ENCODE measurements around the gene PDLIM3. TPM values are rescaled to one million over a fixed set of nuclear protein-coding genes. Genes with fewer than 3 reads are reported as not detected.

The PDLIM3 gene
- total RNA-seq, 3 donors from 2014 or later (not counting 1 experiment from before 2014, with no cell fraction given) = not detected

DNA sequence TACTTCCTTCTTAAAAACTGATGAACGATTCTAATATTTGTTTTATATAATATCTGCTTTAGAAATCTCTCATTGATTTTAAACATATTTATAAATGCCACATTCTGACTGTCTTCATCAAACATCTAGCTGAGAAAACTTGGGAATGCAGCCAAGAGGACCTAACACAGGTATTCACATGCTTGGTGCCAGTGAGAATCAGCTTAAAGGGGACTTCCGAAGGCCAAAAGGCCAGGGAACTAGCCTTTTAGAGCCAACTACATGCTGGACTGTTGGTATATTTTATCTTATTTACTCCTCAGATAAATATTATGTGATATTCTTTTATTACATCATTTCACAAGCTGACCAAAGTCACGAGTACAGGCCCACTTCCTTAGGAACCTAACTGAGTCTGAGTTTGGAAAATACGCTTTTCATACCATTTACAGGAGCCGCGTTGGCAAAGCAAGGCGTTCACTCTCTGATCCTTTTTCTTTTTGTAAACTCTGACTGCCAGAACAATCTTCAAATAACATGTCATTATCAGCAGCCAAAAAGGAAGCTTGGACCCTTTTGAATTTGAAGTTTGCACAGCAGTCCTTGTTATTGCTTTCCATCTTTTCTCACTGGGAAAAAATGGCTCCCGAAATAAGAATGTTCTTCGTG lies 41.1 kb upstream of the PDLIM3 start:
- H3K4me3 ChIP-seq (ENCODE audit: low read length) = no peak overlapping the region
- H3K36me3 Mint-ChIP-seq = no peaks in the 10 kb centered on the region
- peaks cover 5% of the 10 kb centered on the region for H3K27me3 ChIP-seq (ENCODE audit: control insufficient read depth, insufficient read depth, low read length)
- 91% methylated on average over 8 of the region's 9 CpGs for WGBS (ENCODE audit: insufficient coverage)
- H3K4me3 Mint-ChIP-seq = no peak overlapping the region
- no peaks in the 10 kb centered on the region for H3K4me1 ChIP-seq (ENCODE audit: control insufficient read depth, insufficient read depth, low read length)
- TF ChIP-seq, protein P1, sequence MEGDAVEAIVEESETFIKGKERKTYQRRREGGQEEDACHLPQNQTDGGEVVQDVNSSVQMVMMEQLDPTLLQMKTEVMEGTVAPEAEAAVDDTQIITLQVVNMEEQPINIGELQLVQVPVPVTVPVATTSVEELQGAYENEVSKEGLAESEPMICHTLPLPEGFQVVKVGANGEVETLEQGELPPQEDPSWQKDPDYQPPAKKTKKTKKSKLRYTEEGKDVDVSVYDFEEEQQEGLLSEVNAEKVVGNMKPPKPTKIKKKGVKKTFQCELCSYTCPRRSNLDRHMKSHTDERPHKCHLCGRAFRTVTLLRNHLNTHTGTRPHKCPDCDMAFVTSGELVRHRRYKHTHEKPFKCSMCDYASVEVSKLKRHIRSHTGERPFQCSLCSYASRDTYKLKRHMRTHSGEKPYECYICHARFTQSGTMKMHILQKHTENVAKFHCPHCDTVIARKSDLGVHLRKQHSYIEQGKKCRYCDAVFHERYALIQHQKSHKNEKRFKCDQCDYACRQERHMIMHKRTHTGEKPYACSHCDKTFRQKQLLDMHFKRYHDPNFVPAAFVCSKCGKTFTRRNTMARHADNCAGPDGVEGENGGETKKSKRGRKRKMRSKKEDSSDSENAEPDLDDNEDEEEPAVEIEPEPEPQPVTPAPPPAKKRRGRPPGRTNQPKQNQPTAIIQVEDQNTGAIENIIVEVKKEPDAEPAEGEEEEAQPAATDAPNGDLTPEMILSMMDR (IDR thresholded peaks at IDR 0.05) = no peak
- no peaks in the 10 kb centered on the region for H3K36me3 ChIP-seq (ENCODE audit: control insufficient read depth, insufficient read depth, low read length)
- intact Hi-C loops (cut with micrococcal nuclease) = no loop called here
- H3K27ac ChIP-seq (ENCODE audit: low read length) = no peak overlapping the region
- H3K27me3 Mint-ChIP-seq (ENCODE audit: low read depth in 2 of 2) = peaks cover 11 to 14% of the 10 kb centered on the region in 2 donors
- DNase-seq (no peak), ATAC-seq (no peak)
- H3K27ac Mint-ChIP-seq = no peak overlapping the region
- no peaks in the 10 kb centered on the region for H3K4me1 Mint-ChIP-seq
- no peaks in the 10 kb centered on the region for H3K9me3 Mint-ChIP-seq
- no peaks in the 10 kb centered on the region for H3K9me3 ChIP-seq (ENCODE audit: control insufficient read depth, insufficient read depth, low read length)

DNA sequence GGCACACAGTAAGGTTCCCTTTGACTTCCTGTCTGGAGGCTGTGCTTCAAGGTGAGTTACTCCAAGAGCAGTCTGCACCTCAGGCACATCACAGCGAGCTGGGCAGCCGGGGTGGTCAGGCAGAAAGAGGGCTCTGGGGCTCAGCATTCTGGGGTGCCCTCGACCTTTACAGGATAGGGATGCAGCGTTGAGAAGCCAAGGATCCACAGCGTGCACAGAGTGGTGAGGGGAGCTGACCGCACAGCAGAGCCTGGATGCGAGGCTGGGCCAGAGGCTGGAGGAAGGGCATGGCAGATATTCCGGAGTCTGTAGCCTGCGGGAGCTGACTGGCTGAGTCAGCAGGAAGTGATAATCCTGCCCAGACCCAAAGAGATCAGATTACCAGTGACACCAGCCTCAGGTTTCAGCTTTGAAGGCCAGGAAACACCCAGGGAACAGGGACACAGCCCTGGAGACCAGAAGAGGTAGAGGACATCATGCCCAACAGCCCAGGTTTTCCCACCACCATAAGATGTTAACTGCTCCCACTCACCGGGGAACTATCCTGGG lies 38.4 kb upstream of the PDLIM3 start:
- H3K4me1 Mint-ChIP-seq = no peaks in the 10 kb centered on the region
- H3K27me3 Mint-ChIP-seq (ENCODE audit: low read depth in 2 of 2) = peaks cover 8 to 16% of the 10 kb centered on the region in 2 donors
- peak in 1 of 3 donors; percentile 24 for ATAC-seq
- no peak for DNase-seq
- no peaks in the 10 kb centered on the region for H3K9me3 Mint-ChIP-seq
- intact Hi-C loops (cut with micrococcal nuclease) = no loop called here
- H3K27ac ChIP-seq (ENCODE audit: low read length) = no peak overlapping the region
- H3K27ac Mint-ChIP-seq = no peak overlapping the region
- H3K36me3 Mint-ChIP-seq = no peaks in the 10 kb centered on the region
- H3K27me3 ChIP-seq (ENCODE audit: control insufficient read depth, insufficient read depth, low read length) = peaks cover 5% of the 10 kb centered on the region
- TF ChIP-seq, protein P1 (IDR thresholded peaks at IDR 0.05) = no peak
- H3K36me3 ChIP-seq (ENCODE audit: control insufficient read depth, insufficient read depth, low read length) = no peaks in the 10 kb centered on the region
- whole genome bisulfite sequencing (ENCODE audit: insufficient coverage) = 75% methylated on average over 10 of the region's 10 CpGs
- H3K4me3 ChIP-seq (ENCODE audit: low read length) = no peak overlapping the region
- no peak overlapping the region for H3K4me3 Mint-ChIP-seq
- H3K9me3 ChIP-seq (ENCODE audit: control insufficient read depth, insufficient read depth, low read length) = no peaks in the 10 kb centered on the region
- no peaks in the 10 kb centered on the region for H3K4me1 ChIP-seq (ENCODE audit: control insufficient read depth, insufficient read depth, low read length)

DNA sequence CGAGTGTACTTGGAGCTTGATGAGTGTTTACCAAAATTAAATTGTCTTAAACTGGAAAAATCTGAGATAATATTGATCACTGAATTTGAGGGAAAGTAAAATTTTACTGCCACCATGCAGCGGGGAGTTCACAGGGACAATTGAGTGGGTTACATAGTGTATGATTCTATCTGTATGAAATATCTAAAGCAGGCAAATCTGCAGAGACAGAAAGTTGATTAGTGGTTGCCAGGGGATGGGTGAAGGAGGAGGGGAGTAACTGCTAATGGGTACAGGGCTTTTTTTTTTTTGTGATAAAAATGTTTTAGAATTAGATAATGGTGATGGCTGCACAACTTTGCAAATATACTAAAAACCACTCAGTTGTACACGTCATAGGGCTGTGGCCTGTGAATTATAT lies 35.4 kb upstream of the PDLIM3 start:
- ATAC-seq (no peak), DNase-seq (no peak)
- Histone ChIP-seq H3K9me3 (ENCODE audit: control insufficient read depth, insufficient read depth, low read length) (no peaks in the 10 kb centered on the region), H3K4me1 (ENCODE audit: control insufficient read depth, insufficient read depth, low read length) (no peaks in the 10 kb centered on the region), H3K27ac (ENCODE audit: low read length) (no peak overlapping the region), H3K4me3 (ENCODE audit: low read length) (no peak overlapping the region), H3K27me3 (ENCODE audit: control insufficient read depth, insufficient read depth, low read length) (no peaks in the 10 kb centered on the region), H3K36me3 (ENCODE audit: control insufficient read depth, insufficient read depth, low read length) (no peaks in the 10 kb centered on the region)
- Mint-ChIP-seq H3K4me1 (no peaks in the 10 kb centered on the region), H3K27ac (no peak overlapping the region), H3K27me3 (ENCODE audit: low read depth in 2 of 2) (peaks cover 8 to 19% of the 10 kb centered on the region in 2 donors), H3K36me3 (no peaks in the 10 kb centered on the region), H3K4me3 (no peak overlapping the region), H3K9me3 (peaks cover 0 to 2% of the 10 kb centered on the region in 2 donors)
- WGBS (ENCODE audit: insufficient coverage) = 94% methylated on average over 2 of the region's 3 CpGs
- TF ChIP-seq, protein P1 (IDR thresholded peaks at IDR 0.05) = no peak
- intact Hi-C loops (cut with micrococcal nuclease) = no loop called here
